HG03060 (cell line): Measurements from ENCODE around the gene ITPRID2.

Source experiments
- ATAC-seq: cut with Tn5 transposase; IDR thresholded peaks from one replicate; pipeline ENCODE4 v1.9.1; 2021; ENCODE audit warnings: low read depth, moderate number of reproducible peaks; ENCODE audit not compliant: unreplicated experiment

Gene ITPRID2

DNA sequence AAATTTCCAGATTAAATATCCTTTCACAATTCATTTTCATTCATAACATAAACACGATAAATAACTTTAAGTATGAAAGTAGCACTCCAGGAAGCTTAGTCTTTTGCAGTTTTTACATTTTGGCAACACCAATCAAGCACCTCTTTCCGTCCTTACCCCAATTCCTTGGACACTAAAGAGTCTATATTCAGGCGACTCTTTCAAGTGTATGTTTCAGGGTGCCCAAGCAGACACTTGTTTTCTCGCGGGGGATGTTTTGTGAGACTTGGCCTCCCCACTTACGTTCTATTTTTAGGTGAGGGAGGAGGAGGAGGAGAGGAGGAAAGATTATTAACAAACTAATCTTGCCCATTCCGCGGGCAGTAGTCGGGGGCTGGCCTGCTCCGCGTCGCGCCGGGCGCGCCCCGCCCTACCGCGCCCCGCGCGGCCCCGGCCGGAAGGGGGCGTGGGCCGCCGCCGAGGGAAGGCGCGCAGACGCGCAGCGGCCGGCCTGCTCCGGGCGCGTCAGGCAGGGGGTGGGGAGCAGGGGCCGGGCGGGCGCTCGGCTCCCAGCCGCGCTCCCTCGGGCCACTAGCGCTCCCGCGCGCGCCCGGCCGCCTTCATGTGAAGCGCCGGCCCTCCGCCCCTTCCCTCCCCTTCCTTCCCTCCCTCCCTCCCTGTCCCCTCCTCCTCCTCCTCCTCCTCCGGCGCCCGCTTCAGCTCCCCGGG lies at the start of gene ITPRID2:
ITPRID2 (plus strand) TSS at position 473 of the 708 bp plus-strand sequence. CDS start 337 bp downstream, outside the sequence.
- ATAC-seq = peak; percentile 36

DNA sequence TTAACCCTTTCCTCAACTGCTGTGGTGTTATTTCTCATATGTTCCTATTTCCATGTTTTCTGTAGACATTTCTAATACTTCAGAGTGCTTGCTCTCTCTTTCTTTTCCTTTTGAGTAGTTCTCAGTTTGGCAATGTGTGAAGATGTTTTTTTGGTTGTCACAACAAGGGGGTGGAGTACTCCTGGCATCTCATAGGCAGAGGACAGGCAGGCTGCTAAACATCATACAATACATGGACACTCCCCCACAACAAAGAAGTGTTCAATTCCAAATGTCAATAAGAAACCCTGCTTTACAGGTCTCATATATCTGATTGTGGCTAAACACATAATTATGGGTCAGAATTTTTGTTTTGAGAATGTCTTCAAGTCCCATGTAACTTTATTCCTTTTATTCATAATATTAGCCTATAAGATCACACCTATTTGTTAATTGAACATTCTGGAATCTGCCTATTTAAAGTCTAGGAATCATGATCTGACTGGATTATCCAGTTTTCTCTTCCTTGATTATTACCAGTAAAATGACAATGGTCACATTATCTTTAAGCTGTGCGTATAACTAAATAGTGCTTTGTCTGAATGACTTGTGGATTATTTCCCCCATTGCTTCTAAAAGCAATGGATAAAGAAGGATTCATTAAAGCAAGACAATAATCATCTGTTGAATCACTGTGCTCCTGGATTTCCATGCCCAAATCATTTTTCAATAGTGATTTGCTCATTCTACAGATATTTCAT lies 46.8 kb upstream of the ITPRID2 start:
- ATAC-seq = no peak

DNA sequence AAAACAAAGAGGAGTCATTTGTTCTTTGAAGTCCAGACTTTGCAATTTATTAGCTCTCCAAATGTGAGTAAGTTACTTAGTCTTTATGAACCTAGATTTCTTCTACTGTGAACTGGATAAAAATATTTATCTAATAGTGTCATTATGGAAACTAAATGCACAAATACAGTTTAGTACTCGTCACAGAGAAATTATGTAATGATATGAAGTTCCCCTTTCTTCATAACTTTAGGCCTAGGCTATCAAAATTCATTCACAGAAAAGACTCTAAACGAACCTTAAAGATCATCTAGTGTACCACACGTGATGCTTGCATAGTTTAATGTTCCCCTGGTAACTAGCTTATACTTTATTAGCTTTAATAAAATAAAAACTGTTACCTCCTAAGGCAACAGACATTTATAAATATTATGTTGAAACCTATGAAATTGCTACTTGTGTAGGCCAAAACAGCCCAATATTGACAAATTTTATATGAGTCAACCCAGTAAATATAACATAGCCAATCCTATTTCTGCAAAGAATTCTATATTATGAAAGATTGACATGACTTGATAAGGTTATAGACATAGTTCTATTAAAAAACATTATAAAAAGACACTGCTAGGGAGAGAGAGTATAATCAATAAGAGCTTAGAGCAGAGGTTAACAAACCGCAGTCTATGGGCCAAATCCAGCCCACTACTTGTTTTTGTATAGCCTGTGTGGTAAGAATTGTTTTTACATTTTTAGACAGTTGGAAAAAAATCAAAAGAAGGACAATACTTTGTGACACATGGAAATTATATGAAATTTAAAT lies 44.9 kb upstream of the ITPRID2 start:
- ATAC-seq = no peak

DNA sequence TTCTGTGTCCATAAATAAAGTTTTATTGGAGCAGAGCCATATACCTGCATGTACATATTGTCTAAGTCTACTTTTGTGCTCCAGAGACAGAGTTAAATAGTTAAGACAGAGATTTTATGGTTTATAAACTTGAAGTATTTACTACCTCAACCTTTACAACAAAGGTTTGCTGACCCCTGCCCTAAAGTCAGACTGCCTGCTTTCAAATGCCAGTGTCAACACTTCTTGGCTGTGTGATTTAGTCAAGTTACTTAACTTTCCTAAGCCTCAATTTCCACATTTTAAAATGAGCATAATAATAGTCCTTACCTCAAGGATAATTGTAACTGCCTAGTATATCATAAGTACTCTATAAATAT lies 44.4 kb upstream of the ITPRID2 start:
- ATAC-seq = no peak

DNA sequence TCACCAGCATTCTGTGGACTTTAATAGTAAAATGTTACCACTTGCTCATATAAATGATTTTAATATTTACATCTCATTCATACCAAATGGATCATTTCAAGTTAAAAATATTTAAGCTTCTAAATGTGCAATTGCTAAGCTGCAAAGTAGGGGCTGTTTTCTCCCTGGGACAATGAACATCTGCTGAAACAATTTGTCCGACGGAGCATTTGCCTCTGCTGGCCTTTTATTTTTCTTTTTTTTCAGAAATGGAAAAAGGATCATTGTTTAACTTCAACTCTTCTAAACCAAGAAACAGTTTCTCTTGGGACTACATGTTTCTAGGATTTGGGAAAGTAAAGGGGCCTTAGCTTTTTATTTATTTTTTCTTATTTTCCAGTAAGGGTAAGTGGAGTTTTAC lies 43.8 kb upstream of the ITPRID2 start:
- ATAC-seq = no peak

DNA sequence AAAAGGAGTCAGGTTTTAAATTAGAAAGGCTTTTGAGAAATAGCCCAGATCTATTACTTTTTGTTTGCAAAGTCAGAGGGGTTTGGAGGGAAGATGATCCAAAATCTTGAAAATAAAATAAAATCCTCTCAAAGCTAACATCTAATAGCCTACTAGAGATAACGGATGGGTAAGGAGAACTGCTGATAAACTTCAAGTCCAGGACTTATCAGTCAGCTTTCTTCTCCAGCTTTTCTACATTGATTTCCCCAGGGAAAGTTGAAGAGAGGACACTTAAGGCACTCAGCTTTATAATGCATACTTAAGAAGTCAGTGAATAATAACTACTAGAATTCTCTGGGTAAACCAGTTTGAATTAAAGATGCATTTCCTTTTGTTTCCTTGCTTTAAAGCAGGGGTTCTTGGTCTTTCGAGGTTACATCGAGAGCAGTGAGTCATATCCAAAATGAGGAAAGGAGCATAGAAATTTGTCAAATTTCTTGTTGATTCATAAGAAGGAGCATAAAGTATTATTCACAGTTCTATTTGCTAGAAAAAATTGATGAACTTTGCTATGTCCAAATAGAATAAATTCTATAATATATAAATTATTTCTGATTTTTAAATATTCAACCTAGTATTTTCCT lies 43.2 kb upstream of the ITPRID2 start:
- ATAC-seq = no peak

DNA sequence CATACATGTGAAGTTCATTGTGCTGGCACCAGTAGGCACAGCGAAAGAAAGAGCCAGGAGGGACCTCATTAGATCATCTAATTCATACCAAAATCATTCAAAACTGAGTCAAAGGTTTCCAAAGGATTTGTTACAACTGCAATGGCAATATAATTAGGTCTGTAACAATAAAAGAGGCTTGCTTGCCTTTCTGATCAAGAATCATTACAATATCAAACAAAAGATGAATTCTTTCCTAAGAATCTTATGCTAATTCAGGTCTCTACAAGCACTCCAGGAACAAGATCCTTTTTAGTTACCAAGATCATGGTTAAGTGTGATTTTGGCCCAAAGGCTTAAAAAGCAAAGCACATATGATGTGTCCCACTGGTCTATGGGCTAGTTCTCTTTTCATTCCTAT lies 41.9 kb upstream of the ITPRID2 start:
- ATAC-seq = no peak

DNA sequence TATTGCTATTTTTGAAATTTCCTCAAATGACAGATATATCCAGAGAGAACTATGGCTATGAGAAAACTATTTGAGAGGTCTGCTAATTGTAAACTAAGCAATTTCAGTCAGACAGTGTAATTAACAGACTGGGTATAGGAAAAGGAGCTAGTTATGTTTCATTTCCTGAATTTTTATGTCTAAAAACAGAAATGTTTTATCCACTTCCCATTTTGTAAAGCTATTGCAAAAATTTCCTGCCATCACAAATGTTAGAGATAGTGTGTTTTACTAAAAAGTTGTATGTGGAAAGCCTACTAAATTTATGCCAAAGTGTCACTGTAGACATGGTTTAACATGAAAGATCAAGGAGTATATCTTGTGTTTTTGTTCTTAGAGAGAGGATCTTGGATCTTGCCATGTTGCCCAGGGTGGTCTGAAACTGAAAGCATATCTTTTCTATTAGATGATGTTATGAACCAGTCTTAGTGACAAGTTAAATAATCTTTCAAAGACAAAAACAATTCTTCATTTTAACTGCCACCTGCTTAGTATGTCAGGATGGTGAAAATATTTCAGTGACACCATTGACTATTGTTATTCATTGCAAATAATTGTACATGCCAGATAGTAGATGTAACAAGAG lies 40.5 kb upstream of the ITPRID2 start:
- ATAC-seq = no peak

DNA sequence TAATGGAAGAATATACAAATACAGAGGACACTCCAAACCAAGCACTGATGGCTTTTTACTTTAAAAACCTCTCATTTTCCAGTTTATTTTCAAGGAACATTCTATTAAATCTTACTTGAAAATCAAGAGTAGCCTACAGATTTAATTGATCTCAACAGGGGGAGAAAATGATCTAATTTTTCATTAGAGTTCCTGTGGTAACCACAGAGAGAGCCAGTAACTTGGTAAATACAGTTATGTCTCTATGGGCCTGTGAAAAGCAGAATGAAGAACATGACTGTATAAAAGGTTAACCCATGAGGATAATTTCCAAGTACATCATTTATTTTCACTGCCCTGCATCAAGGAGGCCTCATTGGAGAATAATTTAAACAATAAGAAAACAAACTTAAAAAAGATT lies 39.8 kb upstream of the ITPRID2 start:
- ATAC-seq = no peak

DNA sequence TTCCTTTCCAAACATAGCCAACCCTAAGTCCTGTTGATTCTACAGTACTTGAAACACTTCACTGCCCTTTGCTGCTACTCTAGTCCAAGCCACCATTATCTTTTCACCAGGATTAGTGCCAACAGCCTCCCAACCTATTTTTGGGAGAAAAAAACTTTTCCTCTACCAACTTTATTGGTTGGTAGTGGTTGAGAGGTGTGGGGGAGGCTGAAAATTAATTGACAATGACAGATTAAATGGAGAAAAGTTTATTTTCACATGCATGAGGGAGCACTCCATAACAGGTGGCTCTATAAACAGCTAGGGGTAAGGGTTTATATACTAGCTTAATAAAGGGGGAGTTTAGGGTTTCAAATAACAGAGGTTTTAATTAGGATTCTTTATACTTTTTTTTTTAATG lies 37.8 kb upstream of the ITPRID2 start:
- ATAC-seq = no peak

DNA sequence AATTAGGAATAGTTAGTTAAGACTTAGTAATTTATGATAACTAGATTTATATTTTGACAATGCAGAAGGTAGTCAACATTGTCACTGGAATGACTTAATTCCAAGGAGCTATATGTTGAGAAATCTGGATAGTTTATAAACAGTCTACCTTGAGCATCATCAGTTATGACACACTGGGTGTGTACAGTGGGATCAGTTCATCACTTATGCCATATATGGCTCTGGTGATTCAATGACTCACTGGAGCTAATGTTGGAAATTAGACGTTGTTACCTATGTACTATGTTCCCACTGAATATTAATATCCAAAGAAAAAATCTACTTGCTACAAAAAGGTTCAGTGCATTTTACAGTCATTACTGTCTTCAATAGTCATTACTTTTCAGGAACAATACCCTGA lies 34.0 kb upstream of the ITPRID2 start:
- ATAC-seq = no peak

DNA sequence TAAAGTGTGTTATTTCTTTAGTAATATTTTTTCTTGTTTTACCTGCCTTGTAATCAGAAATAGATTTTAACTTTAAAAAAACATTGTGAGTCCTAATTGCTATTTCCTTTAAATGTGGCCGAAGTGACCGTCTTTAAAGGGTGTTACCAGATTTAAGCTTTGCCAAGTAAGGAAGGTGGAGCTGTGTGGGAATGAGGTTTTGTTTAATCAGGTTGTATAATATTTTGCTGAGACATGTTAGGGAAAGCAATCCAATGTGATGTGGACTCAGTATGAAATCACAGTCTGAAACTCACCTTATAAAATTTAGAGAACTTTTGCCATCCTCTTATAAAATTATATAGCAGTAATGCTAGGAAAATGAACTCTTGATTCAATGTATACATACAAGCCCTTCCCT lies 32.9 kb upstream of the ITPRID2 start:
- ATAC-seq = no peak

DNA sequence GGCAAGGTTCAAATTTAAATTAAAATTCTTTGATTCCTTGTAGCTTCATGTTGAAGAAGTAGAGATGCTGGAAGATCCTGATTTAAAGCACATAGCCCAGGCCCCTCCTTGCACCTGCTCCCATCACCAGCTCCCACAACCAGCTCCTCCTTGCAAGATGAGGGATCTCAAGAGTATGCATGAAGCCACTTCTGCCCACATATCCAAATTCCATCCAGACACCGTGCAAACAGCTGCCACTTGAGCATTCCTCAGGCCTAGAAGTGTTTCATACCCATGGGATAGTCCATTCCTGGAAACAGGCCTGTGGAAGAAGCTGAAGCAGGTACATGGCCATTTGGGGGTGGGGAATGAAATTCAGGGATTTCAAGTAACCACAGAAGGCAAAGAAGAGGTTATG lies 32.4 kb upstream of the ITPRID2 start:
- ATAC-seq = no peak

DNA sequence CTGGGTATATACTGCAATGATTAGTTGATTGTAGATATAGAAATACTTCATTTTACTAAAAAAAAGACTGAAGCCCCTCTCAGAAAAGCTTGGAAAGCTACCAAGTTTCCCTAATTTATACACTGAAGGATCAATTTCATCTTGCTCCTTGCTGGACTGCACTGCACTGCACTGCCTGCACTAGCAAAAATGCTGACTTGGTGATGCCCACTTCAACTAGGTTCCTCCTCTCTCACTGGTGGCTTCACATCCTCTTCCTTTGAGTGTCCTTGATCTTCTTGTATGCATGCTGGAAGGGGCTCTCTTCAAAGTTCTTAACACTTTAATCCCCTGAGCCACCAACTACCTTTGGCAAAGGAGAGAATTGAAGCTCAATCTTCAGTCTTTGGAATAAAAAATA lies 31.7 kb upstream of the ITPRID2 start:
- no peak for ATAC-seq

DNA sequence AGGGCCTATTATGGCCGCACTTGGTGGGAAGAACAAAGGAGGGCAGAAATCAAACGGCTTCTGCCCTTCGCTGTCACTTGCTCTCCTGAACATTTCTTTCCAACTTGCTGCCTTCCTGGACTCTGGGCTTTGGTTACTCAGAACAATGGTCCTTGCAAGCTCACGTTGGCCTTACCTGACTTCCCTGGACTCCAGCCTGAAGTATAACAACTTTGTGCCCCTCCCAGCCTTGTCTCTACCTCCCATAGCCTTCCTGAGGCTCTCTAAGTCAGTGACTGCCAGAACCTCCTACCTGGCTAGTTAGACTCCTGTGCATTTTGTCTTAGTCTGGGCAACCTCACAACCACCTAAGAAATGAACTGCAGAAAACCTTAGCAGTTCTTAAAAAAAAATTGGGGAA lies 30.2 kb upstream of the ITPRID2 start:
- no peak for ATAC-seq

DNA sequence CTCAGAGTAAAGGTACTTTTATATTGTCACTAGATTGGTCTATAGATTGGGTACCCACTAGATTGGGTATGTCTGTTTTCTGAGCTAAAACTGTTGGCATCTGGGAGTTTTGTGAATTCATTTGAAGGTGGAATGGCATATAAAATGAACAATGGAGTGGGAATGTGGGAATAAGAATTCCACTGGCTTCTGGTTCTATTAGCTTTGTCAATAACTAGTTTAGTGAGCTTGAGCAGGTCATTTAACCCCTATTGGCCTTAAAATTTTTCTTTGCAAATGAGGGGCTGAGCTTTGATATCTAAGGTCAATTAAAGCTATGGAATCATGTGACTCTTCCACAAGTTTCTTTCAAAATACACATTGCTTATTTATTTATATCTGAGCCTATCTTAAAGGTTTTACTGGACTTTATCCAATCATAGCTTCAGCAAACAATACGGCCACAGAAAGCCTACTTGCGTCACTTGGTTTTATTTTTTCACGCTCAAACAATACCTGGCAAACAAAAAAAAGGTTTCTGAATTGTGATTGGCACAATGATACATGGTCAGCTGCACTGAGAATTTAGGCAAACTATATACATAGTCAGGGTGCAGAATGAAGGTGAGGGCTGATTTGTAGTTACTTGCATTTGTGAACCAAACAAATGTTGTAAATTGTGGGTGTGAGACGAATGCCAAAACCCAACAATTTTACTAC lies 28.8 kb upstream of the ITPRID2 start:
- no peak for ATAC-seq

DNA sequence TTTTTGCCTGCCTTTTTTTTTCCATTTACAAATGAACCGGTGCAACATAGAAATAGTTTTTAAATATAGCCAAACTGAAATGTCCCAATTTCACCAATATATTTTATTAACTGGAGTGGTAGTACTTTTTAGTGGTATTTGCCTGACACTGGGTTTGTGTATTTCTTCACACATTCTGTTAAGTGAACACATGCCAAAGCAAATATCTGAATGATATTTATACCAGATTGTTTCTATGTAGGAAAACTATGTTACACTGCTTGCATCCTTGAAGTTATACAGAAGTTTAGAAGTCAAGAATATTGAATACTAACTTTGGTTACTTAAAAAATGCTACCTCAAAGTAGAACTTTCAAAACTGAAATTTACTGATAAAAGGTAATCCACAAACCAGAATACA lies 19.4 kb upstream of the ITPRID2 start:
- ATAC-seq = no peak

DNA sequence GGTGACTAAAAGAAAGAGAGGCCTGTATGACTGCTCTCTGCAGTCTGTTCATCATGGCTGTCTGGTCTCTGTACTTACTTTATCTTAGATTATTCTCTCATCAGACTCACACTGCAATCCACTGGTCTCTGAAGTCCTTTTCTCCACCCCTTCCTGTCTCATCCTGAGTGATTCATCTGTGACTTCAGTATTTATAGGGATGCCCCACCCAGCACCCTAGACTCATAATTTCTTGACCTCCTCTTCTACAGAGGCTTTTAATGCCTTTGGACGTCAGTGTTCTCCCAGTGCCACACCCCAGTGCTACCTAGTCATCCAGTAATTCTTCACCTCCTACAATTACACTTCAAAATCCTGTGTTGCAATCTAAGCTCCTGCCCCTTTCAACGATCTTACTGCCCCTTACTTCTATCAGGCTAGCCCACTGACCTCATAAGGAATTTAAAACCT lies 14.9 kb upstream of the ITPRID2 start:
- ATAC-seq = no peak

DNA sequence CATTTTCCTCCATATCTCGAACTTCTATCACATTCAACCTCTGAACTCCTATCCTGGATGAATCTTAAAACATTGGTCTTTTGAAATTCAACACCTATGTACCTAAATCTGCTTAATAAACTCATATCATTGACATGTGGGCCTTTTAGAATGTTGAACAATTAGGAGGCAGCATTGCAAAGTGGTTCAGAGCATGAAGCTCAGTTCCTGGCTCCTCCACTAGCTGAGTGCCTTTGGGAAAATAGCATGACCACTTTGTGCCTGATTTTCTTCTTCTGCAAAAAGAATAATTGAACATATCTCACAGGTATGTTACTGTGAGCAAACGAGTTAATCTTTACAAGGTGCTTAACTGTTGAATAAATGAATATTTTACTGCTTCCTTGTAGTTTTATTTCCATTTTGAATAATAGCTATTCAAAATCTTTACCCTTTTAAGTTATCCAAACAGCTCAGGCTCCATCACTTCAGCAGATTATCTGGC lies 14.3 kb upstream of the ITPRID2 start:
- ATAC-seq = no peak

DNA sequence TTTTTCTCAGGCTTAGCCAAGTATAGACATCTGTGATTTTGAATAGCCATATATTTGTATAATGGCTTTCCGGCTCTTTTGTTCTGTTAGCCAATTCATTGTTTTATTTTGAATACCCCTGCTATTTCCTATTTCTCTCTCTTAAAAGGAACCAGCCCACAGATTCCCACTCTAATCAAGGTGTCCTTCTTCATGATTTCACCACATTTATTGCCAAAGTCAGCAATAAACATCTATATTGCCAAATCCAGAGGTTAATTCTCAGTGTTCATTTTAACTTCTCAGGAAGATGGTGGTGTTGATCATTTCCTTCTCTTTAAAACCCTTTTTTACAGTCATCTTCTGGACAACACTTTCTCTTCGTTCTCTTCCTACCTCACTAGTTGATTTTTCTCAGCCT lies 13.1 kb upstream of the ITPRID2 start:
- ATAC-seq = no peak
